CD4-positive, alpha-beta T cell treated with Interleukin-15 for 4 hours (primary cell): ENCODE data around the gene TAF1A.
A peak's percentile ranks its signal among the peaks of the same experiment; 100 is the strongest.
"Not testable (repeated sequence)": the region's sequence is repeated elsewhere in the genome, so short reads cannot be mapped to it uniquely, and the experiment has no call there.

Source experiments
- DNase-seq: peaks from one replicate; pipeline ENCODE4 v3.0.0-alpha.2; 2020; ENCODE audit warnings: low spot score

TAF1A gene

GRCh38 chr1:222589462-222590302, at the start of gene TAF1A:
Gene TAF1A (minus strand): TSS chr1:222589933.
- DNase-seq, result peak; percentile 84

- peak; percentile 90 for DNase-seq
These were observed 44.7 kb upstream of the TAF1A start for GRCh38 chr1:222634180-222635013.

GRCh38 chr1:222632749-222633148, 43.0 kb upstream of the TAF1A start:
- DNase-seq, result no peak

- DNase-seq, result no peak
These were observed 42.0 kb upstream of the TAF1A start for GRCh38 chr1:222631611-222632208.

GRCh38 chr1:222629921-222630535, 40.3 kb upstream of the TAF1A start:
- DNase-seq, result no peak

GRCh38 chr1:222627232-222627631, 37.5 kb upstream of the TAF1A start:
- no peak for DNase-seq

GRCh38 chr1:222624214-222624613, 34.5 kb upstream of the TAF1A start:
- DNase-seq, result no peak

- DNase-seq, result no peak
These were observed 33.7 kb upstream of the TAF1A start for GRCh38 chr1:222623458-222623857.

- no peak for DNase-seq
These were observed 33.0 kb upstream of the TAF1A start for GRCh38 chr1:222622765-222623164.

GRCh38 chr1:222620566-222620965, 30.8 kb upstream of the TAF1A start:
- DNase-seq, result no peak

- no peak for DNase-seq
These were observed 29.3 kb upstream of the TAF1A start for GRCh38 chr1:222618880-222619596.

- DNase-seq, result peak; percentile 22
These were observed 28.5 kb upstream of the TAF1A start, which contains the start of gene MIA3 for GRCh38 chr1:222618001-222618879. Gene MIA3 (plus strand): TSS chr1:222618097. CDS start chr1:222618111, 14 bp downstream.

- DNase-seq, result peak; percentile 94
These were observed 27.7 kb upstream of the TAF1A start for GRCh38 chr1:222617367-222617951.

GRCh38 chr1:222616525-222616924, 26.8 kb upstream of the TAF1A start:
- no peak for DNase-seq

GRCh38 chr1:222613627-222614026, 23.9 kb upstream of the TAF1A start:
- DNase-seq, result no peak

GRCh38 chr1:222610728-222611127, 21.0 kb upstream of the TAF1A start:
- no peak for DNase-seq

- not testable (repeated sequence) for DNase-seq
These were observed 19.4 kb upstream of the TAF1A start for GRCh38 chr1:222609111-222609510.

- no peak for DNase-seq
These were observed 17.0 kb upstream of the TAF1A start for GRCh38 chr1:222606757-222607156.

- no peak for DNase-seq
These were observed 11.5 kb upstream of the TAF1A start for GRCh38 chr1:222601257-222601656.

GRCh38 chr1:222600281-222600680, 10.5 kb upstream of the TAF1A start:
- no peak for DNase-seq
